ENCODE data around the gene TOX2.

Gene TOX2

GRCh38 chr20:44003609-44004008 is 89.0 kb downstream of the TOX2 start:
- no peak for TF ChIP-seq CTCF (IDR thresholded peaks at IDR 0.05; ENCODE audit: borderline replicate concordance, insufficient read depth, low read depth, low read length)
- H3K4me3 ChIP-seq (ENCODE audit: low read depth, low read length): no peak overlapping the region

- no peak overlapping the region for H3K4me3 ChIP-seq (ENCODE audit: low read depth, low read length)
- TF ChIP-seq CTCF (IDR thresholded peaks at IDR 0.05; ENCODE audit: borderline replicate concordance, insufficient read depth, low read depth, low read length): no peak
Measured at GRCh38 chr20:44004306-44004915, 89.8 kb downstream of the TOX2 start.

DNA sequence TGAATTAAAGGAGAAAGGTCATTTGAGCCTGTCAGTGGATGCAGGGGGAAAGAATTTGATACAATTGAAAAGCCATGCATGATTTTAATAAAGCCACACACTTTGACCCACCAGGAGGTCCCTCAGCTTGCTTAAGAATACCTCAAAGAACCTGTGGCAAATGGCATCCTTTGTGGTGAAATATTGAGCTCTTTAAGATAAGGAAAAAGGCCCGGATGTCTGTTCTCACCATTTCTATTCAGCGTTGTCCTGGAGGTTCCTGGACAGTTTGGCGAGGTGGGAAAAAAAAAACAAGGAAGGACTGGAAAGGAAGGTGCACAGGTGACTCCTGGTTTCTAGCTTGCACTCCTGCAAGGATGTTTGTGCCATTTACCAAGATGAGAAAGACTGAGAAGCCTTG is 91.0 kb downstream of the TOX2 start:
- no peak overlapping the region for H3K4me3 ChIP-seq (ENCODE audit: low read depth, low read length)
- TF ChIP-seq CTCF (IDR thresholded peaks at IDR 0.05; ENCODE audit: borderline replicate concordance, insufficient read depth, low read depth, low read length): no peak

GRCh38 chr20:44006126-44006525 is 91.5 kb downstream of the TOX2 start:
- TF ChIP-seq CTCF (IDR thresholded peaks at IDR 0.05; ENCODE audit: borderline replicate concordance, insufficient read depth, low read depth, low read length): no peak

GRCh38 chr20:44006578-44006977 is 91.9 kb downstream of the TOX2 start:
- H3K4me3 ChIP-seq (ENCODE audit: low read depth, low read length): no peak overlapping the region
- no peak for TF ChIP-seq CTCF (IDR thresholded peaks at IDR 0.05; ENCODE audit: borderline replicate concordance, insufficient read depth, low read depth, low read length)

More at GRCh38 chr20:44006126-44006525, 91.5 kb downstream of the TOX2 start:
- H3K4me3 ChIP-seq (ENCODE audit: low read depth, low read length): no peak overlapping the region

GRCh38 chr20:44008806-44009678 is 94.4 kb downstream of the TOX2 start:
- no peak for TF ChIP-seq CTCF (IDR thresholded peaks at IDR 0.05; ENCODE audit: borderline replicate concordance, insufficient read depth, low read depth, low read length)

GRCh38 chr20:44009679-44009992 is 95.0 kb downstream of the TOX2 start:
- TF ChIP-seq CTCF (IDR thresholded peaks at IDR 0.05; ENCODE audit: borderline replicate concordance, insufficient read depth, low read depth, low read length): no peak
- no peak overlapping the region for H3K4me3 ChIP-seq (ENCODE audit: low read depth, low read length)

More at GRCh38 chr20:44008806-44009678, 94.4 kb downstream of the TOX2 start:
- no peak overlapping the region for H3K4me3 ChIP-seq (ENCODE audit: low read depth, low read length)

All from GM12875 (cell line).